Lung microvascular endothelial cell (primary cell): Measurements from ENCODE around the gene UBE2E3. TPM values are rescaled to one million over a fixed set of nuclear protein-coding genes. Genes with fewer than 3 reads are reported as not detected.
"Not testable (repeated sequence)": the region's sequence is repeated elsewhere in the genome, so short reads cannot be mapped to it uniquely, and the experiment has no call there.

Experiments
- DNase-seq, 2 donors: peaks; one replicate each; pipeline versions ENCODE4 v3.0.0 to v3.0.0-alpha.2; 2010; ENCODE audit warnings: low read depth in 2 of 2
- total RNA-seq: library from RNA; depleted of rRNA; stranded (reverse); fragments of >200 nt; gene quantifications from 2 replicates; pipeline ENCODE4 v1.2.1, GENCODE V29; 2014

The UBE2E3 gene
- total RNA-seq, 1 donor from 2014 or later = 21.0 TPM

- no peak for DNase-seq
Observed at GRCh38 chr2:181073896-181074295, 93.5 kb downstream of the UBE2E3 start.

GRCh38 chr2:181074457-181074856 is 94.1 kb downstream of the UBE2E3 start:
- peak in 1 of 2 donors; percentile 75 for DNase-seq

GRCh38 chr2:181076658-181077057 is 96.3 kb downstream of the UBE2E3 start:
- no peak for DNase-seq

GRCh38 chr2:181077128-181077709 is 96.8 kb downstream of the UBE2E3 start:
- DNase-seq = peak; percentile 63 to 64

- no peak for DNase-seq
Observed at GRCh38 chr2:181083140-181083539, 102.7 kb downstream of the UBE2E3 start.

GRCh38 chr2:181085734-181086133 is 105.3 kb downstream of the UBE2E3 start:
- DNase-seq = no peak

GRCh38 chr2:181091920-181092319 is 111.5 kb downstream of the UBE2E3 start:
- DNase-seq = not testable (repeated sequence)

- DNase-seq = no peak
Observed at GRCh38 chr2:181095486-181095885, 115.1 kb downstream of the UBE2E3 start.

- DNase-seq = no peak
Observed at GRCh38 chr2:181103659-181104058, 123.3 kb downstream of the UBE2E3 start.

- DNase-seq = peak; percentile 45 to 60
Observed at GRCh38 chr2:181104512-181105115, 124.2 kb downstream of the UBE2E3 start.

- DNase-seq = no peak
Observed at GRCh38 chr2:181105562-181105961, 125.2 kb downstream of the UBE2E3 start.

- DNase-seq = no peak
Observed at GRCh38 chr2:181106229-181106628, 125.8 kb downstream of the UBE2E3 start.

- DNase-seq = peak in 1 of 2 donors; percentile 87
Observed at GRCh38 chr2:181106789-181107627, 126.6 kb downstream of the UBE2E3 start.

GRCh38 chr2:181107628-181107945 is 127.2 kb downstream of the UBE2E3 start:
- no peak for DNase-seq

GRCh38 chr2:181111059-181111458 is 130.7 kb downstream of the UBE2E3 start:
- DNase-seq = no peak

GRCh38 chr2:181112916-181113315 is 132.5 kb downstream of the UBE2E3 start:
- DNase-seq = no peak
